Panc1 (cell line): ENCODE measurements around the gene ADSS1. TPM values are rescaled to one million over a fixed set of nuclear protein-coding genes. Genes with fewer than 3 reads are reported as not detected.
A peak's percentile ranks its signal among the peaks of the same experiment; 100 is the strongest.

ENCODE experiments used
- ATAC-seq: fragments of 200-7000 bp; cut with Tn5 transposase; 2 replicates; pipeline ENCODE4 v1.9.1; 2020; ENCODE audit warnings: mild to moderate bottlenecking, moderate library complexity
- BruUV-seq: library from RNA; stranded (reverse); fragments of 400-500 nt; replicated peaks from 2 replicates; lab custom pipeline; 2021; lab: Mats Ljungman, UMichigan
- CTCF ChIA-PET: fragments of 300-600 bp; sonication (Branson Sonifier 250); formaldehyde crosslinking; loops from one replicate; lab custom pipeline; 2022; ENCODE audit warnings: antibody characterized with exemption; lab: Charles Lee
- POLR2A ChIA-PET: fragments of 300-600 bp; sonication (Branson Sonifier 250); formaldehyde crosslinking; loops from one replicate; lab custom pipeline; 2022; ENCODE audit warnings: antibody characterized with exemption; lab: Charles Lee
- DNase-seq: peaks from one replicate; pipeline ENCODE4 v3.0.0-alpha.2; 2010; ENCODE audit warnings: low read depth, low spot score
- H3K27ac ChIP-seq: 2 replicates; pipeline ENCODE4 v1.5.1; 2011; ENCODE audit warnings: mild to moderate bottlenecking, low read length, inconsistent platforms
- H3K27me3 ChIP-seq: fragments of 200-500 bp; sonication (Bioruptor generic); 2 replicates; pipeline ENCODE4 v1.6.0; 2014; ENCODE audit warnings: low read length, inconsistent platforms; ENCODE audit not compliant: control insufficient read depth, insufficient read depth
- H3K36me3 ChIP-seq: fragments of 200-500 bp; sonication (Bioruptor generic); 2 replicates; pipeline ENCODE4 v1.5.1; 2014; ENCODE audit warnings: inconsistent platforms, mild to moderate bottlenecking, low read length, moderate library complexity; ENCODE audit not compliant: control insufficient read depth, insufficient read depth
- H3K4me1 ChIP-seq: 2 replicates; pipeline ENCODE4 v1.5.1; 2011; ENCODE audit warnings: inconsistent platforms, mild to moderate bottlenecking, low read length, moderate library complexity; ENCODE audit not compliant: control insufficient read depth, insufficient read depth
- H3K4me3 ChIP-seq, 2 experiments: 2 replicates each; pipeline ENCODE4 v1.5.1; 2011 to 2012; ENCODE audit warnings: low read depth in 2 of 2, low read length in 2 of 2, mild to moderate bottlenecking in 2 of 2, inconsistent platforms in 1 of 2, moderate library complexity in 1 of 2
- H3K9me3 ChIP-seq: fragments of 200-500 bp; sonication (Bioruptor generic); 2 replicates; pipeline ENCODE4 v1.5.1; 2014; ENCODE audit warnings: low read depth, mild to moderate bottlenecking, inconsistent platforms, low read length, moderate library complexity; ENCODE audit not compliant: control insufficient read depth, insufficient read depth
- POLR2AphosphoS5 ChIP-seq: IDR thresholded peaks from 2 replicates; pipeline ENCODE4 v1.6.1; 2012; ENCODE audit warnings: mild to moderate bottlenecking, low read depth, low read length, moderate library complexity
- SIN3A ChIP-seq: IDR thresholded peaks from 2 replicates; pipeline ENCODE4 v1.6.1; 2012; ENCODE audit warnings: low read depth, mild to moderate bottlenecking, low read length, moderate library complexity, borderline replicate concordance; ENCODE audit not compliant: insufficient read depth
- TCF7L2 ChIP-seq: IDR thresholded peaks from 2 replicates; pipeline ENCODE4 v1.6.1; 2011; ENCODE audit warnings: mild to moderate bottlenecking, low read depth, low read length, inconsistent platforms
- in situ Hi-C: cut with HindIII; loops from 2 replicates; pipeline ENCODE4 v1.10.0; 2016; ENCODE audit warnings: low sequenced_read_pairs, low pct_unique_long_range_greater_than_20kb
- intact Hi-C: fragments of 100-400 bp; cut with micrococcal nuclease; formaldehyde crosslinking; loops from one replicate; pipeline ENCODE4 v1.10.0; 2022; ENCODE audit not compliant: unreplicated experiment
- total RNA-seq: library from RNA; stranded (reverse); gene quantifications from one replicate; pipeline ENCODE4 v1.2.1, GENCODE V29; 2021; ENCODE audit not compliant: unreplicated experiment
- TF ChIP-seq, protein P1 (sequence below), 2 experiments: IDR thresholded peaks; 2 replicates each; pipeline ENCODE4 v1.6.1; 2011 to 2012; ENCODE audit warnings: low read depth in 2 of 2, control low read depth in 1 of 2, low read length in 1 of 2, mild to moderate bottlenecking in 1 of 2, moderate library complexity in 1 of 2; ENCODE audit not compliant: insufficient read depth in 1 of 2
- TF ChIP-seq, protein P2 (sequence below): fragments of 450-650 bp; IDR thresholded peaks from 2 replicates; pipeline ENCODE4 v1.5.1; 2017; ENCODE audit warnings: mild to moderate bottlenecking

Gene ADSS1
- total RNA-seq, 1 experiment from 2014 or later = 9.4 TPM

DNA sequence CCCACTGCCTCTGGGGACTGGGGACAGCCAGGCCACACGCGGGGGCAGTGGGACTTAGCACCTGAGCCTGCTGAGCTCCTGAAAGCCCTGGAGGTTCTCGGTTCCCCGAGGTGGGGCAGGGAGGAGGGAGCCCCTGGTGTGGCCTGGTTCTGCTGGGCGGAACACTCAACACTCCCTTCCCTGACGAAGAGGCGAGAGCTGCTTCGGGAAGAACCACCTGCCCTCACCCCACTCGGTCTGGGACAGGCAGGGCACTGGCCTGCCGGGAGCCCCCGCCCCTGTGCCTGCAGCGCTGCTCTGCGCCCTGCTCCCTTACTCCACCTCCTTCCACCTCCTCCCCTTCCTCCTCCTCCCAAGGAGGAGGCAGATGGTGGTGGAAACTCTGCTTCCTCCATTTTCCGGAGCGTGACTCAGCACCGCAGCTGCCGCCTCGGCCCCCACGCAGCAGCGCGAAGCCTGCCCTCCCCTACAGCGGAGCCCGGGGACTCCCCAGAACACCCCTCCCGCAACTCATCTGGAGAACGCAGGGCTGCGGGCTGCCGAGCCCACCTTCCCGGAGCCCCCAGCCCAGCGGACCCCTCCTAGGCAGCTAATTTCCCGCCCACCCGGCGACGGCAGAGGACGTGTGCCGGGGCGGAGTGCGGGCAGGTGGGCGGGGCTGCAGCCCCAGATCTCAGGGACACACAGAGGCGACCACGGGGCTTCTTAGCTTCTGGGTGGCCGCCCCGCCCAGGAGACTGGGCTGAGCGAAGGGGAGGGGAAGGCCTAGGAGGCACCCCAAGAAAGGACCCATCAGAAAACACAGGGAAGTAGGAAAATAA lies 46.3 kb upstream of the ADSS1 start:
- intact Hi-C loops (no loop called here), in situ Hi-C loops (no loop called here)
- ATAC-seq (peak; percentile 43), DNase-seq (no peak)
- no peaks in the 10 kb centered on the region; the same call in 1 of the 2 replicates for H3K36me3 ChIP-seq
- H3K4me3 ChIP-seq = peak overlapping the region; percentile 31 to 38
- CTCF ChIA-PET = interaction anchor here (0.7 kb wide), 2 partner anchors 12 to 26 kb away, joined by 3 read pairs; no protein-coding TSS in a partner anchor
- H3K4me1 ChIP-seq = peaks cover 60% of the 10 kb centered on the region
- H3K27ac ChIP-seq = peak overlapping the region; percentile 97
- POLR2A ChIA-PET = interaction anchor here (0.5 to 0.6 kb wide), 2 partner anchors 101 to 348 kb away, joined by 3 to 5 read pairs; no protein-coding TSS in a partner anchor
- H3K27me3 ChIP-seq = no peaks in the 10 kb centered on the region
- TF ChIP-seq POLR2AphosphoS5 = peak; percentile 56; the same call in 1 of the 2 replicates
- TF ChIP-seq, protein P1, sequence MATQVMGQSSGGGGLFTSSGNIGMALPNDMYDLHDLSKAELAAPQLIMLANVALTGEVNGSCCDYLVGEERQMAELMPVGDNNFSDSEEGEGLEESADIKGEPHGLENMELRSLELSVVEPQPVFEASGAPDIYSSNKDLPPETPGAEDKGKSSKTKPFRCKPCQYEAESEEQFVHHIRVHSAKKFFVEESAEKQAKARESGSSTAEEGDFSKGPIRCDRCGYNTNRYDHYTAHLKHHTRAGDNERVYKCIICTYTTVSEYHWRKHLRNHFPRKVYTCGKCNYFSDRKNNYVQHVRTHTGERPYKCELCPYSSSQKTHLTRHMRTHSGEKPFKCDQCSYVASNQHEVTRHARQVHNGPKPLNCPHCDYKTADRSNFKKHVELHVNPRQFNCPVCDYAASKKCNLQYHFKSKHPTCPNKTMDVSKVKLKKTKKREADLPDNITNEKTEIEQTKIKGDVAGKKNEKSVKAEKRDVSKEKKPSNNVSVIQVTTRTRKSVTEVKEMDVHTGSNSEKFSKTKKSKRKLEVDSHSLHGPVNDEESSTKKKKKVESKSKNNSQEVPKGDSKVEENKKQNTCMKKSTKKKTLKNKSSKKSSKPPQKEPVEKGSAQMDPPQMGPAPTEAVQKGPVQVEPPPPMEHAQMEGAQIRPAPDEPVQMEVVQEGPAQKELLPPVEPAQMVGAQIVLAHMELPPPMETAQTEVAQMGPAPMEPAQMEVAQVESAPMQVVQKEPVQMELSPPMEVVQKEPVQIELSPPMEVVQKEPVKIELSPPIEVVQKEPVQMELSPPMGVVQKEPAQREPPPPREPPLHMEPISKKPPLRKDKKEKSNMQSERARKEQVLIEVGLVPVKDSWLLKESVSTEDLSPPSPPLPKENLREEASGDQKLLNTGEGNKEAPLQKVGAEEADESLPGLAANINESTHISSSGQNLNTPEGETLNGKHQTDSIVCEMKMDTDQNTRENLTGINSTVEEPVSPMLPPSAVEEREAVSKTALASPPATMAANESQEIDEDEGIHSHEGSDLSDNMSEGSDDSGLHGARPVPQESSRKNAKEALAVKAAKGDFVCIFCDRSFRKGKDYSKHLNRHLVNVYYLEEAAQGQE (IDR thresholded peaks at IDR 0.05; ENCODE audit: insufficient read depth in 1 of 2, low read depth in 2 of 2, low read length in 1 of 2) = no peak
- H3K9me3 ChIP-seq = no peaks in the 10 kb centered on the region
- BruUV-seq = no TSS peak

DNA sequence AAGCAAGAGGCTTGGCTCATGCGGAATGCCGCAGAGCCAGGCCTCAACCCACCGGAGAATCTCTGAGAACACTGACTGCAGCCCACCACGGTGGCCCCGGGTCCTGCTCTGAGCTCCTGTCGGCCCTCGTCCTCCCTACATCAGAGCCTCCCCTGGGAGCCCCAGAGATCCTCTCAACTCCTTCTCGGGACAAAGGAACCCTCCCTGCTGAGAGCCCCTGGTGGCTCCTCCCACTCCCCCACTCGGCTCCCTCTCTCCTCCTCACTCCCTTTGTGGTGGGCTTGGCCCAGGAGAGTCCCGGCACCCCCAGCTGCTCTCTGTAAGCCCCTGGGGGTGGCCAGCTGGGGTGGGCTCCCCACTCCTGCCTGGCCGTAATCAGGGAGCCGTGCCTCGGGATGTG lies 45.7 kb upstream of the ADSS1 start:
- H3K27me3 ChIP-seq = no peaks in the 10 kb centered on the region
- ChIA-PET CTCF (interaction anchor here (0.7 kb wide), 1 partner anchor 25 kb away, joined by 3 read pairs; no protein-coding TSS in a partner anchor), POLR2A (interaction anchor here (1.0 kb wide), 1 partner anchor 9 kb away, joined by 3 read pairs; no protein-coding TSS in a partner anchor)
- intact Hi-C loops = no loop called here
- no peaks in the 10 kb centered on the region; the same call in 1 of the 2 replicates for H3K36me3 ChIP-seq
- TF ChIP-seq TCF7L2 (no peak), POLR2AphosphoS5 (no peak), SIN3A (no peak)
- TF ChIP-seq, protein P2, sequence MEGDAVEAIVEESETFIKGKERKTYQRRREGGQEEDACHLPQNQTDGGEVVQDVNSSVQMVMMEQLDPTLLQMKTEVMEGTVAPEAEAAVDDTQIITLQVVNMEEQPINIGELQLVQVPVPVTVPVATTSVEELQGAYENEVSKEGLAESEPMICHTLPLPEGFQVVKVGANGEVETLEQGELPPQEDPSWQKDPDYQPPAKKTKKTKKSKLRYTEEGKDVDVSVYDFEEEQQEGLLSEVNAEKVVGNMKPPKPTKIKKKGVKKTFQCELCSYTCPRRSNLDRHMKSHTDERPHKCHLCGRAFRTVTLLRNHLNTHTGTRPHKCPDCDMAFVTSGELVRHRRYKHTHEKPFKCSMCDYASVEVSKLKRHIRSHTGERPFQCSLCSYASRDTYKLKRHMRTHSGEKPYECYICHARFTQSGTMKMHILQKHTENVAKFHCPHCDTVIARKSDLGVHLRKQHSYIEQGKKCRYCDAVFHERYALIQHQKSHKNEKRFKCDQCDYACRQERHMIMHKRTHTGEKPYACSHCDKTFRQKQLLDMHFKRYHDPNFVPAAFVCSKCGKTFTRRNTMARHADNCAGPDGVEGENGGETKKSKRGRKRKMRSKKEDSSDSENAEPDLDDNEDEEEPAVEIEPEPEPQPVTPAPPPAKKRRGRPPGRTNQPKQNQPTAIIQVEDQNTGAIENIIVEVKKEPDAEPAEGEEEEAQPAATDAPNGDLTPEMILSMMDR = no peak
- TF ChIP-seq, protein P1 (IDR thresholded peaks at IDR 0.05; ENCODE audit: insufficient read depth in 1 of 2, low read depth in 2 of 2, low read length in 1 of 2) = no peak
- in situ Hi-C loops = no loop called here
- H3K4me1 ChIP-seq = peaks cover 66% of the 10 kb centered on the region
- peak overlapping the region; percentile 31 to 38; a peak in 3 of 4 replicates for H3K4me3 ChIP-seq
- BruUV-seq = no TSS peak
- H3K9me3 ChIP-seq = no peaks in the 10 kb centered on the region
- no peak for ATAC-seq
- H3K27ac ChIP-seq = peak overlapping the region; percentile 97
- no peak for DNase-seq
